ENCODE data around the gene MACROD2. TPM values are rescaled to one million over a fixed set of nuclear protein-coding genes. Genes with fewer than 3 reads are reported as not detected.

Gene MACROD2
- total RNA-seq, 1 donor: 1.3 TPM

DNA sequence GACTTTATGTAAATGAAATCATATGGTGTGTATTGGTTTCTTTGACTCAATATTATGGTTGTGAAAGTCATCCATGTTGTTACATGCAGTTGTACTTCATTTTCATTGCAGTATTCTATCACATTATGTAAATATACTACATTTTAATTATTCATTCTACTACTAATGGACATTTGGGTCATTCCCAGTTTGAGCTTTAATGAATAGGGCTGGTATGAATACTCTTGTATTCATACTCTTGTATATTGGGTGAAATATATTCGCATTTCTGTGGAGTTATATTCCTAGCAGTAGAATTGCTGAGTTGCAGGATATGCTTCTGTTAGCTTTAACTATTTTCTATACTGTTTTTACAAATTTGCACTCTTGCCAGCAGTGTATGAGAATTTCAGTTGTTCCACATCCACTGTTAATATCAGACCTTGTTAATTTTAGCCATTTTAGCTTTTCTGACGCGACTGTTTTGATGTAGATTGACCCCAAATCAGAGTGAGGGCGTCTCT, 1633.6 kb downstream of the MACROD2 start:
- no peak overlapping the region for H3K4me3 ChIP-seq (ENCODE audit: low read depth, low read length)
- no peak for DNase-seq (ENCODE audit: low read depth)
- TF ChIP-seq, protein P1, sequence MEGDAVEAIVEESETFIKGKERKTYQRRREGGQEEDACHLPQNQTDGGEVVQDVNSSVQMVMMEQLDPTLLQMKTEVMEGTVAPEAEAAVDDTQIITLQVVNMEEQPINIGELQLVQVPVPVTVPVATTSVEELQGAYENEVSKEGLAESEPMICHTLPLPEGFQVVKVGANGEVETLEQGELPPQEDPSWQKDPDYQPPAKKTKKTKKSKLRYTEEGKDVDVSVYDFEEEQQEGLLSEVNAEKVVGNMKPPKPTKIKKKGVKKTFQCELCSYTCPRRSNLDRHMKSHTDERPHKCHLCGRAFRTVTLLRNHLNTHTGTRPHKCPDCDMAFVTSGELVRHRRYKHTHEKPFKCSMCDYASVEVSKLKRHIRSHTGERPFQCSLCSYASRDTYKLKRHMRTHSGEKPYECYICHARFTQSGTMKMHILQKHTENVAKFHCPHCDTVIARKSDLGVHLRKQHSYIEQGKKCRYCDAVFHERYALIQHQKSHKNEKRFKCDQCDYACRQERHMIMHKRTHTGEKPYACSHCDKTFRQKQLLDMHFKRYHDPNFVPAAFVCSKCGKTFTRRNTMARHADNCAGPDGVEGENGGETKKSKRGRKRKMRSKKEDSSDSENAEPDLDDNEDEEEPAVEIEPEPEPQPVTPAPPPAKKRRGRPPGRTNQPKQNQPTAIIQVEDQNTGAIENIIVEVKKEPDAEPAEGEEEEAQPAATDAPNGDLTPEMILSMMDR (IDR thresholded peaks at IDR 0.05; ENCODE audit: insufficient read depth, low read length): no peak

GRCh38 chr20:15630360-15630759, 1635.0 kb downstream of the MACROD2 start:
- H3K4me3 ChIP-seq (ENCODE audit: low read depth, low read length): no peak overlapping the region
- DNase-seq (ENCODE audit: low read depth): no peak
- TF ChIP-seq, protein P1 (IDR thresholded peaks at IDR 0.05; ENCODE audit: insufficient read depth, low read length): no peak

- DNase-seq (ENCODE audit: low read depth): no peak
- TF ChIP-seq, protein P1 (IDR thresholded peaks at IDR 0.05; ENCODE audit: insufficient read depth, low read length): no peak
- no peak overlapping the region for H3K4me3 ChIP-seq (ENCODE audit: low read depth, low read length)
Measured at GRCh38 chr20:15632680-15633079, 1637.4 kb downstream of the MACROD2 start.

GRCh38 chr20:15634102-15634501, 1638.8 kb downstream of the MACROD2 start:
- TF ChIP-seq, protein P1 (IDR thresholded peaks at IDR 0.05; ENCODE audit: insufficient read depth, low read length): no peak
- H3K4me3 ChIP-seq (ENCODE audit: low read depth, low read length): no peak overlapping the region

DNA sequence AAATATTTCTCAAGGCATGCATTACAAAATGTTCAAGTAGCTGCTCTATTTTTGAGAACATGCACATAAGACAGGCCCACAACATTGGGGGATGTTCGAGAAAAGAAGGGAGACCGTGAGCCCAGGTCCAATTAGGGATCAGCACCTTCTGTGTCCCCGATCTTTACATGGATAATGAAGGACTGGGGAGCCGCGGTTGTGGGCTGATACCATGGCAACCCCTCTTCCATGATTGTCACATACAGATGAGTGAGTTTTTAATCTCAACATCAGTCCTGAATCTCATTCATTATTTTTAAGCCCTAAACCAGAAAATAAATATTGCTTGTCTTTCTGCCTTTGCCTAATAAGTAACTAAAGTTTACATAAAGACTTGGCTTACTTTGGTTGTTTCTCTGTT, 1642.2 kb downstream of the MACROD2 start:
- DNase-seq (ENCODE audit: low read depth): no peak
- H3K4me3 ChIP-seq (ENCODE audit: low read depth, low read length): no peak overlapping the region
- TF ChIP-seq, protein P1 (IDR thresholded peaks at IDR 0.05; ENCODE audit: insufficient read depth, low read length): no peak

More at GRCh38 chr20:15634102-15634501, 1638.8 kb downstream of the MACROD2 start:
- DNase-seq (ENCODE audit: low read depth): no peak

GRCh38 chr20:15637950-15638754, 1642.8 kb downstream of the MACROD2 start:
- TF ChIP-seq, protein P1 (IDR thresholded peaks at IDR 0.05; ENCODE audit: insufficient read depth, low read length): no peak
- DNase-seq (ENCODE audit: low read depth): no peak
- no peak overlapping the region for H3K4me3 ChIP-seq (ENCODE audit: low read depth, low read length)
